HG03378 (cell line): ENCODE results near the gene XIRP1.
"Not testable (repeated sequence)": the region's sequence is repeated elsewhere in the genome, so short reads cannot be mapped to it uniquely, and the experiment has no call there.

Experiments
- ATAC-seq: cut with Tn5 transposase; IDR thresholded peaks from one replicate; pipeline ENCODE4 v1.9.1; 2021; ENCODE audit warnings: mild to moderate bottlenecking, moderate library complexity; ENCODE audit not compliant: unreplicated experiment

Gene XIRP1

DNA sequence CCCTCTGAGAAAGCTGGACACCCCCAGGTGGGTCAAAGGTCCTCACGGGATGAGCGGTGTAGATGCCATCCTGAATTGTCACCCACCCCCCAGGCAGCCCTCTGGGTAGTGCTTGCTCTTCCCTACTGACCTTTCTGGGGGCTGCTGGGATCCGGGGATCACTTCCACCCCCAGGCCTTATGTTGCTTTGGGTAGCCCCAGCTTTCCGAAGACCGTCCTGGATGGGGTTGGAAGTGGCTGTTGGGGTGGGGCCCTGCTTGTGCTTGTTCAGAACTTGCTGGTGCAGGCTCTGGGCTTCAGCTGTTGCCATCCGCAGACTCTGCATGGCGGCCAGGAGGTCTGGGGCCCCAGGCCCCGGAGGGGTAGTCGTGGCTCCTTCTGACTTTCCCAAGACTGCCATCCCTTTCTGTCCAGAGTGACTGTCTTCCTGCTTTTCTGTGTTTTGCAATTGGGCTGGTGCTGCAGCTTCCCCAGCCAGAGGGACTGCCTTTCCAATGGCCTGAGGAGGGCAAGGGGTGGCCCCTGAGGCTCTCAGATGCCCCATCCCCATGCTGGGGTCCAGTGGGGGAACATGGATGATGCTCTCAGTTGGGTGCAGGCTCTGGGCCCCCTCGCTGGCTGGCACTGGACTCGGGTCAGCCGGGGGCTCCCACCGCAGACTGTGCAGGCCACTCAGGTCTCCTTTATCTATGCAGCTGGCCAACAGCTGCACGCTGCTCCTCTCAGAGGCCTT, 6.3 kb downstream of the XIRP1 start:
- no peak for ATAC-seq

DNA sequence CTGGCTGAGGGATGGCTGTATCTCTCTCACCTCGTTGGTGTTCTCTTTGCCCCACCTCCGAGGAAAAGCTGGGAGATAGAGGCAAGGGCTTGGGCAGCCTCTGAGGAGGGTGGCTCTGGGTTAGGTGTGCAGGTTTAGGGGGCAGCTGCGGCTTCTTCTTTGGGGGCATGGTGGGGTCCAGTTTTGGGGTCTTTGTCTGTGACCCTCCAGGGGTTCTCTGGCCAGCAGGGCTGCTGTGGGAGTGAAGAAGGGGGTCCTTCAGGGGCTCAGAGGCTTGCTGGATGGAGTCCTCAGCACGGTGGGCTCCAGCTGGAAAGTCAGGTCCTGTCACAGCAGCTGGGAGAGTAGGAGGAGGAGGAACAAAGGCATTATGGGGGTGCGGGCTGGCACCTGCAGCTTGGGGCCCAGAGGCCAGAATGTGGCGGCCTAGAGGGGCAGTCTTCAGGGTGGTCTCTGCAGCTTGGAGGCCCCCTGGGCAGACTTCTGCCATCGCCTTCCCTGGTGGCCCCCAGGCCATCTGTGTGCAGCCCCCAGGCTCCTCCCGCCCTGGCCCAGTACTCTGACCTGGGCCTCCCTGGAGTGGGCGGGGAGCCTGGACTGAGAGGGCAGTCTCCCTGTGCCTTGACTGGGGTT, 7.0 kb downstream of the XIRP1 start:
- no peak for ATAC-seq

DNA sequence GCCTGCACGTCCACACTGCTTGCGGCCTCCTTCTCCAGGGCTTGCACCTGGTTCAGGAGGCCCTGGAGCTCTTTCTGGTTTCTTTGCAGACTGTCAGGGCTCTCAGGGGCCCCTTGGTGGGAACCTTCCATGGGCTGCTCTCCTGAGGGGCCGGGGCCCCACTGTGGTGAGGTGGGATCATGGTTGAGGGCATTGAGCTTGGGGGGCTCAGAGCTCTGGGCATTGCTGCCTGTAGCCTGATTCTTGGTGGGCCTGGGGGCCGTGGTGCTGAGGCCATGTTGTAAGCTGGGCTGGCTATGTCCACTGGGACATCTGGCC, 7.5 kb downstream of the XIRP1 start:
- no peak for ATAC-seq

DNA sequence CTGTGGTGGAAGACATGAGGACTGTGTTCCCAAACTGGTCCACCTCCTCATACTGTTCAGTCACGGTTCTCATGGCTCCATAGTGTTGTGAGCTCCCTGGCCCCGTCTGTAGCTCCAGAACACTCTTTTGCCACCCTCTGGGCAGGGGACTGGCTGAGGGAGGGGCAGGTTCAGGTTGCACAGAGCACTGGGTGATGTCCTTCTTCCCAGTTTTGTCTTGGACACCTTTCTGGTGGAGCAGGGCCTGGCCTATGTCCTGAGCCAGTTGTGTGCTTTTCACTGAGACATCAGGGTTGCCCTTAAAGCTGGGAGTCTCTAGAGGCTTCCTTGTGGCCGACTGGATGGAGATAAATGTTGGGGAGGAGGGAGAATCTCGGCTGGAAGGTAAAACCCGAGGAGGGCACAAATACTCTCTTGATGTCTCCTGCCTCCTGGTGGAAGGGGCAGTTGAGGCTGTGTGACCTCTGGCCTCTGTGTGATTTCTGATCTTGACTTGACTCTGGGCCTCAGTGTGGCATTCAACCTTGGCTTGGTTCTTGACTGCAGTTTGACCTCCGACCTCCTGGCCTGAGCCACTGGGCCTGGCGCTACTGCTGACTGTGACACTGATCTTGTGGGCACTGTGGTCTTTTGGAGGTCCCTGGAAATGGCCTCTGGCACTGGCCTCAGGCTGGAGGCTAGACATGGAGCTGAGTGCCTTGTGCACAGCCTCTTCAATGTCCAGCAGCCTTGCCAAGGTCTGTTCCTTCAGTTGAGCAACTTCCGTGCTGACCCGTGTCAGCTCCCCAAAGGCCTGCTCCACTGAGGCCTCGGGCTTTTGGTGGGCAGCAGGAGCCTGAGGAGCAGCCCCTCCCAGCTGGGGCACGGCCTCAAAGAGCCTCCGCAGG, 8.1 kb downstream of the XIRP1 start:
- no peak for ATAC-seq

GRCh38 chr3:39183211-39184080, 8.9 kb downstream of the XIRP1 start:
- ATAC-seq, result no peak

DNA sequence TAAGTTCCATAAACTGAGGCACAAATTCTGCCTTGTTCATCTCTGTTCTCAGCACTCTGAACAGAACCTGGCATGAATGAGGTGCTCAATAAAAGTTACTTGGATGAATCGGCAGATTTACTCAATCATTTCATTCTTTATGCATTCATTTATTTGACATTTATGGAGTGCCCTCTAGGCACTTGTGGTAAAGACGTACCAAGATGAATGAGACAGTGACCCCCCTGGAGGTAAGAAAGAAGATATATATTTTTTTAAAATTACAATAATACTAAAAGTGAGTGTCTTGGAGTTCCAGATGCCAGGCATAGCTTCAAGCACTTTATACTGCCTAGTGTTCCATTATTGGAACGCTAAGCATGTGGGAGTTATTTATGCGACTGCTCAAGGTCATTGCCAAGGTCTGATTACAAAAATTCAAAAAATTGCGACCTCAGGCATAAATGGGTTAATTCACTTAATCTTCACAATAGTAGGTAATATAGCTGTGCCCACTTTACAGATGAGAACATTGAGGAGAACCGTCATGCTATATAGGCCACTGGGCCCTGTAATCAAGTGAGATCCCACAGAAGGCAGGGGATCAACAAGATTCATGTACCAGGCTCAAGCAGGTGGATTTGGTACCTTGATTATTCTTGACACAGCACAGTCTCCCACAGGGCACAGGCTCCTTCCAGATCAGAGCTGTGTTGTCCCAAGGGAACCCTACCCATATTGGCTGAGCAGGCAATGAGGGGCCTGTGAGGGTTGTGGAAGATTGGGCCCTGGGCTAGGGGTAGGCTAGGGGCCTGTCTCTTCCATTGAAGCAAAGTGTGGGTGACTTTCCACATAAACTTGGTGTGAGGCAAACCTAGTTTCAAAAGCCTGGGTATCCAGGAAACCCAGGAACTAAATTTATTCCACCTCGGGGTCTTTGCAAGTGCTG, 10.7 kb downstream of the XIRP1 start:
- no peak for ATAC-seq

DNA sequence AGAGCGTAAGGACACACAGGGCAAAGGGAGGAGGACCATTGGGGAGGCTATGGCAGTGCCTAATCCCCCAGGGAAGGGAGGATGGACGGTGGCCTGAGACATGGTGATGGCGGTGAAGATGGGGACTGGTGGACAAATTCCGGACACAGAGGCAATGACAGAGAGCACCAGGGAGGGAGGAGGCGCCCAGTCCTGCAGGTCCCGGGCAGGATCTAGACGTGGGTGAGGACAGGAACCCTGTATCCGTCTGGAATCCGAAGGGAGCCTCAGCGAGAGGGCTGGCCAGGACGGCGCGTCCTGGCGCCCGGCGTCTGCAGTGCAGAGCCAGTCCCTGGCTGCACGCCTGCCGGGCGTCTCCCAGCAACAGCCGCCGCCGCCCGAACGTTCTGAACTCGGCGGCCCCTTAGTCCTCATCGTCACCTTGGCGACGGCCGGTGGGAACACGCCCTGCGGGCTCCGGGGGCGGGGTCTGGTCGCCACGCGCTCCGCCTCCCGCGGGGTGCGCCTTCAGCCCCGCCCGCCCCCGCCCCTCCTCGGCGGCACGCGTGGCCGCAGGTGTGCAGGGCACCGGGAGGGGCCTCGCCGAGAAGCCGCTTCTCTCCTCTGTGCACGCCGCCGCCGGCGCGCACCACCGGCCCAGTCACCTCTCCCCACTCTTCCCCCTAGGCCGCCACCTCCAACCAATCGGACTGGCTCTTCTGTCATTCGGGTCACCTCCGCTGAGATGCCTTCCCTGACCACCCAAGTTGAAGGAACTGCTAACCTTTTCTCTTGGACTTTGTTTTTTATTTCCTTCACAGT, 11.6 kb downstream of the XIRP1 start:
- ATAC-seq, result peak; percentile 85

- ATAC-seq, result no peak
Measured at GRCh38 chr3:39180183-39180545, 12.2 kb downstream of the XIRP1 start.

GRCh38 chr3:39178553-39178952, 13.8 kb downstream of the XIRP1 start:
- ATAC-seq, result no peak

- ATAC-seq, result no peak
Measured at GRCh38 chr3:39177708-39178332, 14.6 kb downstream of the XIRP1 start.

GRCh38 chr3:39176025-39176714, 16.2 kb downstream of the XIRP1 start:
- no peak for ATAC-seq

DNA sequence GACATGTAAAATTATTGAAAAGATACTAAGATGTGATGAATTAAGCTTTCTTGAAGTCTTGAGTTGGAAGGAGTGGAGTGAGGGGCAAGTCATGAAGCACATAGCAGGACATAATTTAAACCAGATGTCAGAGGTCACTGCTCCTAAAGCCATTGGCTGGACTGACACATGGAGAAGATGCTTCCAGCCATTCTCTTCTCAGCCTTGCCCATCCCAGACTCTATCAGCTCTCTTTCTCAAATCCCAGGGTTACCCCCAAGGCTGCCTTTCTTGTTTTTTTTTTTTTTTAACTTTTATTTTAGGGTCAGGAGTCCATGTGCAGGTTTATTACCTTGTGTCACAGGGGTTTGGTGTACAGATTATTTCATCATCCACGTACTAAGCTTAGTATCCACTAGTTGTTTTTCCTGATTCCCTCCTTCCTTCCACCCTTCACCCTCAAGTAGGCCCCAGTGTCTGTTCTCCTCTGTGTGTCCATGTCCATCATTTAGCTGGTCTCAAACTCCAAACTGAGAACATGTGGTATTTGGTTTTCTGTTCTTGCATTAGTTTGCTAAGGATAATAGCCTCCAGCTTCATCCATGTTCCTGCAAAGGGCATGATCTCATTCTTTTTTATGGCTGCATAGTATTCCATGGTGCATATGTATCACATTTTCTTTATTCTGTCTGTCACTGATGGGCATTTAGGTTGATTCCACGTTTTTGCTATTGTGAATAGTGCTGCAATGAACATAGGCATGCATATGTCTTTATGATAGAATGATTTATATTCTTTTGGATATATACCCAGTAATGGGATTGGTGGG, 18.9 kb downstream of the XIRP1 start:
- no peak for ATAC-seq

DNA sequence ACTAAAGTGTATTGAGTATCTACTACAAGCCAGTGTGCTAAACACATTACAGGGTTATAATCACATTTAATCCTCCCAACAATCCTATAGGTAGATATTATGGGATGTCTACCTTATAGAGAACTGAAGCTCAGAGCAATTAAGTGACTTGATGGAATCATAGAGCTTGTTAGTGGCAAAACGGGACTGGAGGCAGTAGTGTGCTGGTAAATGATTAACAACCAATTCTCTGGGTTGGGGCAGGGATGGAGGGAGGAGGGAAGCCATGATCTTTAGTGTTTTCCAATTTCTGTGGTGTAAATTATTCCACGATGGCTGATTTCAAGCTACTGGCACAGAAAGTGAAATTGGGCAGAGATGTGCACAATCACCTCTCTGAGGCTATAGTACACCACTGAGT, 20.5 kb downstream of the XIRP1 start:
- no peak for ATAC-seq

- not testable (repeated sequence) for ATAC-seq
Measured at GRCh38 chr3:39170877-39171276, 21.5 kb downstream of the XIRP1 start.

- ATAC-seq, result no peak
Measured at GRCh38 chr3:39170461-39170860, 21.9 kb downstream of the XIRP1 start.

DNA sequence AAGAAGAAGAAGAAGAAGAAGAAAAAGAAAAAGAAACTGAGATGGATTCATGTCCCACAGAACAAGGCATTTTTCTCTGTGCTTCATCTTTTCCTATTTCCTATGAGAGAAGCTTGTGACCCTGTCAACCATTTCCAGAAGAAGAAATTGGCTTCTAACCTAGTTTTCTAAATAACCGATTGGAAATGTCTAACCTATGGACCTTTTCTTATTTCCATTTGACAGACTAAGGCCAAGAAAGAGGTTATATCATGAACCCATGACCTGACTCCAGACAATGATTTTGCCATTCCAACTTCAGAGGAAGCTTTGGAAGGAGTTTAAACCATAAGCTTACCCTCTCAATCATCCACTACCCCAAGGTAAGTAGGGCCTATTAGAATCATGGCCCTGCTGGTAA, 22.7 kb downstream of the XIRP1 start:
- no peak for ATAC-seq

DNA sequence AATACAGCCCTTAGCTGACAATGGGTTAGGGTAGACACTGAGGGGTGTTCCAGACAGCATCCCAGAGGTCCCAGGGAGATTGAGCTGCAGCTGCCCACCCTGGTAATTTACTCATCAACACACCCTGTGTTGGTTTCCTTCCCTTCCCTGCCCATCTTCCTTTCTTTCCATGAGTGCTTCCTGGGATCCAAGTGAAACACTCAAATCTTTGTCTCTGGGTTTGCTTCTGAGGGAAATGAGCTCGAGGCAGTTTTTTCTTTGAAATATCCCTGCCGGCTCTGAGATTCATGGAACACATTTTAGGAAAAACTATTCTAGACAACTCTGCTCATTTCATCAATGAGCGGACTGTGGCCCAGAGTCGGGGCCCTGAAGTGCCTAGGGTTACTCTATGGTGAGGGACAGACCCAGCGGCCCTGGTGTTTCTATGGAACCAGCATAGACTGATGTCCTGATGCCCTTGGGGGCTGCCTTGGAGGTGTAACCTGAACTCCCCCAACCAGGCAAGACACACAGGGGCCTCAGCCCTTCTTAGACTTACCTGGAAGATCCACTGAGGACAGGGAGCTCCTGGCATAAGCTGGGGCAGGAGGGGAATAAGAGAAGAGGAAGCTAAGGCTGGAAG, 24.1 kb downstream of the XIRP1 start:
- ATAC-seq, result no peak
